Dendritic cell treated with granulocyte-macrophage colony-stimulating factor and Interleukin-4, amounts not matched to agents 40 ng/mL and 50 ng/mL, for 4 days (primary cell): ENCODE measurements around the gene NKAIN1.
"Not testable (repeated sequence)": the region's sequence is repeated elsewhere in the genome, so short reads cannot be mapped to it uniquely, and the experiment has no call there.

ENCODE experiments used
- H3K27ac Mint-ChIP-seq: one replicate; pipeline ENCODE4 v1.8.0; 2022; ENCODE audit warnings: mild to moderate bottlenecking, mixed read lengths
- H3K27me3 Mint-ChIP-seq: one replicate; pipeline ENCODE4 v1.8.0; 2022; ENCODE audit warnings: mild to moderate bottlenecking, mixed read lengths
- H3K36me3 Mint-ChIP-seq: one replicate; pipeline ENCODE4 v1.8.0; 2022; ENCODE audit warnings: low read depth, mixed read lengths
- H3K4me1 Mint-ChIP-seq: one replicate; pipeline ENCODE4 v1.8.0; 2022; ENCODE audit warnings: low read depth, mixed read lengths
- H3K4me3 Mint-ChIP-seq: one replicate; pipeline ENCODE4 v1.8.0; 2022; ENCODE audit warnings: mild to moderate bottlenecking, moderate library complexity, mixed read lengths
- H3K9me3 Mint-ChIP-seq: one replicate; pipeline ENCODE4 v1.8.0; 2022; ENCODE audit warnings: mixed read lengths
- intact Hi-C: fragments of 100-400 bp; cut with micrococcal nuclease; formaldehyde crosslinking; loops from one replicate; pipeline ENCODE4 v1.15.0; 2022

NKAIN1 gene

DNA sequence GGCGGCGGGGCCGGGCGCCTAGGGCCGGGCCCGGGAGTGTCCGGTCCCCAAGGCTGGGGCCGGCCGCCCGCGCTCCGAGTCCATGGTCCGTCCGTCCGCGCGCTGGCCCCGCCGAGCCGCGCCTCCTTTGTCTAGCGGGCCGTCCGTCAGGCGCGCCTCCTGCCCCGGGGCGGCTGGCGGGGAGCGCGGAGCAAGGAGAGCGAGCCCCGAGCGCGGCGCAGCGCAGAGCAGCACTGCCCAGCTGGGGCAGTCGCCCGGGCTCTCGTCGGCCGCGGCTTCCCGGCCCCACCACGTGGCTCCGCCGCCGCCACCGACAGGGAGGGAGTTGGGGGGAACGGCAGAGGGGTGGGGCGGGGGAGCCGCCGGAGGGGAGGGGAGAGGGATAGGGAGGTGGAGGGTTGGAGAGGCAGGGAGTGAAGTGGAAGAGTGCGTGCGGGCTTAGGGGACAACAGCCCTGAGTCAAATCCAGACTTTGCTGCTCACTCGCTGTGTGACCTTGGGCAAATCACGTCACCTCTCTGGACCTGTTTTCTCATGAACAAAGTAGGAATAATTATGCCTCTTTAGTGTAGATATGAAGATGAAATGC, at the start of gene NKAIN1:
TSS of gene NKAIN1 (minus strand) at position 235 of the 589 bp plus-strand sequence. CDS start 340 bp downstream, outside the sequence.
- H3K27ac Mint-ChIP-seq = no peak within 1 kb of the TSS
- intact Hi-C loops = no loop called here
- H3K27me3 Mint-ChIP-seq = peaks cover 70% of the 10 kb centered on the region
- H3K36me3 Mint-ChIP-seq = no peaks in the 10 kb centered on the region
- no peaks in the 10 kb centered on the region for H3K9me3 Mint-ChIP-seq
- H3K4me1 Mint-ChIP-seq = peaks cover 15% of the 10 kb centered on the region
- H3K4me3 Mint-ChIP-seq = peak within 1 kb of the TSS; percentile 56

DNA sequence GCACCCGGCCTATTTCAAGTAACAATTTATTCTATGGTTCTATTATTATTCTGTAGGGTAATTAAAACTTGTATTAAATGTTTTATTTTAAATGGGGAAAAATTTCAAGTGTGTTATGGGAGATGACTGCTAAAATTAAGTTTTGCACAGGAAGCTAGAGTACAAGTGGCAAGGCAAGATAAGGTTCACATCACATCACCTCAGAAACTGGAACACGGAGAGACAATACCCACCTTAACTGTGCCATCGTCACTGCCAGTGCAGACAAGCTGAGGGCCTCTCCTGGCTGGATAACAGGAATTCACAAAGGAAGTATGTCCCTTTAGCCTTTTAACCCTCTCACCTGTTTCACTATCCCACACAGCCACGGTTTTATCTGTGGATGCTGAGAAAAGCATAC, 49.3 kb upstream of the NKAIN1 start:
- peaks cover 95% of the 10 kb centered on the region for H3K36me3 Mint-ChIP-seq
- H3K27ac Mint-ChIP-seq = no peak overlapping the region
- no peaks in the 10 kb centered on the region for H3K27me3 Mint-ChIP-seq
- H3K9me3 Mint-ChIP-seq = no peaks in the 10 kb centered on the region
- H3K4me1 Mint-ChIP-seq = no peaks in the 10 kb centered on the region
- no peak overlapping the region for H3K4me3 Mint-ChIP-seq
- intact Hi-C loops = no loop called here

DNA sequence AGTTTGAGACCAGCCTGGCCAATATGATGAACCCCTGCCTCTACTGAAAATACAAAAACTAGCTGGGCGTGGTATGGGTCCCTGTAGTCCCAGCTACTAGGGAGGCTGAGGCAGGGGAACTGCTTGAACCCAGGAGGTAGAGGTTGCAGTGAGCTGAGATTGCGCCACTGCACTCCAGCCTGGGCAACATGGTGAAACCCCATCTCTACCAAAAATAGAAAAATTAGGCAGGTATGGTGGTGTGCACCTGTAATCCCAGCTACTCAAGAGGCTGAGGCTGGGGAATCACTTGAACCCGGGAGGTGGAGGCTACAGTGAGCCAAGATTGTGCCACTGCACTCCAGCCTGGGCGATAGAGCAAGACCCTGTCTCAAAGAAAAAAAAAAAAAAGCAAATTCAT, 48.1 kb upstream of the NKAIN1 start:
- H3K9me3 Mint-ChIP-seq, H3K4me1 Mint-ChIP-seq, H3K4me3 Mint-ChIP-seq, H3K27me3 Mint-ChIP-seq, intact Hi-C loops, H3K27ac Mint-ChIP-seq: not testable (repeated sequence)
- H3K36me3 Mint-ChIP-seq = peaks cover 98% of the 10 kb centered on the region

DNA sequence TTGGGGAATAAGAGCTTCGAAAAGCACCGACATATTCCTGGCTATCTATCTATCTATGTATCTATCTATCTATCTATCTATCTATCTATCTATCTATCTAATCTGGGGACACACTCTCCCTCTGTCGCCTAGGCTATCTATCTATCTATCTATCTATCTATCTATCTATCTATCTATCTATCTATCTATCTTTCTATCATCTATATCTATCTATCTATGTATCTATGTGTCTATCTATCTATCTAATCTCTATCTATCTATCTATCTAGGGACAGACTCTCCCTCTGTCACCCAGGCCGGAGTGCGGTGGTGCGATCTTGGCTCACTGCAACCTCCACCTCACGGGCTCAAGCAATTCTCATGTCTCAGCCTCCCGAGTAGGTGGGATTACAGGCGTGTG, 42.7 kb upstream of the NKAIN1 start:
- H3K36me3 Mint-ChIP-seq = peaks cover 98% of the 10 kb centered on the region
- intact Hi-C loops, H3K27ac Mint-ChIP-seq: not testable (repeated sequence)

DNA sequence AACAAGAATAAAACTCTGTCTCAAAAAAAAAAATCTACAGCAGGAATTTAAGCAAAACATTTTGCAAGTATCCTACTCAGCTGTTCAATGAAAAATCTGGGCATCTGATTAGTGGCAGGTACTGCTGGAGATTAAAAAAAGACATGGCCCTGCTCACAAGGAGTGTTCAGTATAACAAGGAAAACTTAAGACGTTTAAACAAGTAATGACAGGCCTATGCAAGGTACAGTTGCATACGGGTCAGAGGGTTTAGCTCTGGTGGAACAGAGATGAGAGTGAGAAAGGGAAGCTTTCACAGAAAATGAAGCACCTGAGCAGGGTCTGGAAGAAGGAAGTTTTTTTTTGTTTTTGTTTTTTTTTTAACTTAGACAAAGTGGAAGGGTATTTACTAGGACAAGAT, 33.9 kb upstream of the NKAIN1 start:
- H3K4me1 Mint-ChIP-seq = no peaks in the 10 kb centered on the region

More for the DNA sequence above, 42.7 kb upstream of the NKAIN1 start:
- not testable (repeated sequence) for H3K27me3 Mint-ChIP-seq, H3K4me3 Mint-ChIP-seq, H3K4me1 Mint-ChIP-seq, H3K9me3 Mint-ChIP-seq

DNA sequence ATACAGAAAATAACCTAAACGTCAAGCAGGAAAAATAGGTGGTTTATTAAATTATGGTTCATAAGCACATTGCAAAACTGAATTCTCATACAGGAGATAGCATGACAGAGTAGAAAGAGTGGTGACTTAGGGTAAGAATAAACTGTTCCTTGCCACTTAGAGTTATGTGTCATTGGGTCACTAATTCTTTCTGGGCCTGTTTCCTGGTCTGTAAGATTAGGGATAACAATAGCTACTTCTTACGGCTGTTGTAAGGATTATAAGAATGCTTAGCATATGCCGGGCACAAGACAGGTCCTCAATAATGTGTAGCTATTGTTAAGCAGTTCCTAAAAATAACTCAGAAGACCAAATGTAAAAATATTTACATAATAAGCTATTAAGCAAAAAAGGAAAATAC, 32.7 kb upstream of the NKAIN1 start:
- H3K27ac Mint-ChIP-seq = no peak overlapping the region
- peaks cover 77% of the 10 kb centered on the region for H3K36me3 Mint-ChIP-seq
- no peaks in the 10 kb centered on the region for H3K9me3 Mint-ChIP-seq
- no peaks in the 10 kb centered on the region for H3K27me3 Mint-ChIP-seq
- H3K4me3 Mint-ChIP-seq = no peak overlapping the region
- H3K4me1 Mint-ChIP-seq = no peaks in the 10 kb centered on the region
- intact Hi-C loops = no loop called here

More for the DNA sequence above, 33.9 kb upstream of the NKAIN1 start:
- no peak overlapping the region for H3K27ac Mint-ChIP-seq
- H3K4me3 Mint-ChIP-seq = no peak overlapping the region
- H3K36me3 Mint-ChIP-seq = peaks cover 77% of the 10 kb centered on the region
- no peaks in the 10 kb centered on the region for H3K27me3 Mint-ChIP-seq
- intact Hi-C loops = no loop called here
- H3K9me3 Mint-ChIP-seq = no peaks in the 10 kb centered on the region

DNA sequence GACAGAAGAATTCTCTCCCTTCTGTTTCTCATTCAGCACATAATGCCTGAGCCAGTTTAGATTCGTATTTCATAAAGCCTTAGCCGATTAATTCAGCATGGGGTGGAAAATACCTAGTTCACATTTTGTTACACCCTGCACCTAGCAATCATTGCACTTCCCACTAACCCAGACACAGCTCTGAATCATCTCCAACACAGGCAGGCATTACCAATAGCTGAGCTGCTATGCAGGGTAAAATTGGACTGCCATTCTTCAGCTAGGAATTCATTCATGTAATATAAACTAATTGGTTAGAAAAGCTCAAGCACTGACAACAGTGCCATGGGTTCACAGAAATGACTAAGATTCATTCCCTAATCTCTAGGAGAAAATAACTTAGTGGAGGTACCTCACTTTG, 26.9 kb upstream of the NKAIN1 start:
- no peak overlapping the region for H3K27ac Mint-ChIP-seq
- H3K4me3 Mint-ChIP-seq = no peak overlapping the region
- H3K4me1 Mint-ChIP-seq = no peaks in the 10 kb centered on the region
- H3K36me3 Mint-ChIP-seq = peaks cover 89% of the 10 kb centered on the region
- intact Hi-C loops = no loop called here
- no peaks in the 10 kb centered on the region for H3K27me3 Mint-ChIP-seq
- no peaks in the 10 kb centered on the region for H3K9me3 Mint-ChIP-seq

DNA sequence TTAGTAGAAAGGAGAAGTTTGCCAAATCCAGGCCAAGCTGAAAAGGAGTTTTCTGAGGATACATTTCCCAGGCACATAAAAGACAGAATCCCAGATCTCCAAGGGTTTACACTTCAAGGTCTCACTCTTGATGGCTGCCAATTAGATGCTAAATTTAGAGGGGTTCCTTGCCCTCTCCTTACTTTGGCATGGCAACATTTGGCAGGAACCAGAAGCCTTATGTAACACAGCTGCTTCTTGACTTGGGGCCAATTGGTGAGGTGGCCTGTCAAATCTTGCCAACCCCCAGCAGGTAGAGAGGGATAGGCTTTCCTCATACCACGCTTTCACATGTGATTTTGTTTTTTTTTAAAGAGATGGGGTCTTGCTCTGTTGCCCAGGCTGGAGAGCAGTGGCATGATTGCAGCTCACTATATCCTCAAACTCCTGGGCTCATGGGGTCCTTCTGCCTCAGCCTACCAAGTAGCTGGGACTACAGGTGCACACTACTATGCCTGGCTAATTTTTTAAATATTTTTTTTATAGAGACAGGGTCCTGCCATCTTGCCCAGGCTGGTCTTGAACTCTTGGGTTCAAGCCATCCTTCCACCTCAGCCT, 25.2 kb upstream of the NKAIN1 start:
- H3K9me3 Mint-ChIP-seq = no peaks in the 10 kb centered on the region
- no peak overlapping the region for H3K4me3 Mint-ChIP-seq
- no peaks in the 10 kb centered on the region for H3K27me3 Mint-ChIP-seq
- intact Hi-C loops = no loop called here
- no peaks in the 10 kb centered on the region for H3K4me1 Mint-ChIP-seq
- no peak overlapping the region for H3K27ac Mint-ChIP-seq
- peaks cover 94% of the 10 kb centered on the region for H3K36me3 Mint-ChIP-seq

DNA sequence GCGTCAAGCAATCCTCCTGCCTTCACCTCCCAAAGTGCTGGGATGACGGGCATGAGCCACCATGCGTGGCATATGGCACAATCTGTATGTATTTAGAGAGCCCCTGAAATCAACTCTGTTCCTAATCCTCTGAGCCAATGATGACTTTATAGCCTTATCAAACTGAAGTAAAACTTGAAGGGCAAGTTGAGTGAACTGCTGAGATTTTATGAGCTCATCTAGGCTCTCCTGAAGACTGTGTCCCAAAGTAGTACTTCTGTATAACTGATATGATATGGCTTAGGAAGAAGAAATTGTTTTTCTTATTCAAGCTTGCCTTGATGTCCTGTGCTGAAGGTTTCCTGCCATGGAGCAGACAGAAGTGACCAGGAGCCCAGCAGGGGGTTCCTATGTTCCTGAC, 23.7 kb upstream of the NKAIN1 start:
- no peaks in the 10 kb centered on the region for H3K4me1 Mint-ChIP-seq
- H3K27ac Mint-ChIP-seq = no peak overlapping the region
- intact Hi-C loops = no loop called here
- H3K4me3 Mint-ChIP-seq = no peak overlapping the region
- no peaks in the 10 kb centered on the region for H3K27me3 Mint-ChIP-seq
- peaks cover 99% of the 10 kb centered on the region for H3K36me3 Mint-ChIP-seq
- no peaks in the 10 kb centered on the region for H3K9me3 Mint-ChIP-seq

DNA sequence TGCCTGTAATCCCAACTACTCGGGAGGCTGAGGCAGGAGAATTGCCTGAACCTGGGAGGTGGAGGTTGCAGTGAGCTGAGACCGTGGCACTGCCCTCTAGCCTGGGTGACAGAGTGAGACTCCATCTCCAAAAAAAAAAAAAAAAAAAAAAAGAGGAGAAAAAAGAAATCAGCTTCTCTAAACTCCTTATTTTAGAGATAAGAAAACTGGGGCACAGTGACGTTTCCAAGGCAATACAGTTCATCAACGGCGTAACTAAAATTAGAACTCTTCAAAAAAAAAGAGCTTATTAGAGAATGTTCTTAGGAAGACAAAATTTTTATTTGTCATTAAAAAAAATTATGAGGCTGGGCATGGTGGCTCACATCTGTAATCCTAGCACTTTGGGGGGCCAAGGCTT, 22.7 kb upstream of the NKAIN1 start:
- H3K36me3 Mint-ChIP-seq = peaks cover 99% of the 10 kb centered on the region
- H3K4me3 Mint-ChIP-seq, H3K27ac Mint-ChIP-seq, intact Hi-C loops, H3K9me3 Mint-ChIP-seq, H3K27me3 Mint-ChIP-seq, H3K4me1 Mint-ChIP-seq: not testable (repeated sequence)

DNA sequence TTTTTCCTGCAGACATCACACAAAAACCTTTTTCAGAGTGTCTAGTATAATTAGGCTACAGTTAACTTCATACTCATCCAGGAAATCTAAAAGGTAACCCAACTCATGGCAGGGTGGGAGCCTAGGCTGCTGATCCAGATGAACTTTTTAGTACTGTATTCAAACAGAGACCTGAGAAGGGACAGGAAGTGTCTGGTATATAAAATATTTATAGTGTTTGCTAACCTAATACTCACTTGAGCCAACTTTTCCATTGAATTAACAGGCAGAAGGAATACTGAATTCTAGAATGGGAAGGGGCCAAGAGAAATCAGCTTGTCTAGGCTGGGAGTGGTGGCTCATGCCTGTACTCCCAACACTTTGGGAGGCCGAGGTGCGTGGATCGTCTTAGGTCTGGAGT, 22.2 kb upstream of the NKAIN1 start:
- H3K27ac Mint-ChIP-seq = no peak overlapping the region
- intact Hi-C loops = no loop called here
- H3K36me3 Mint-ChIP-seq = peaks cover 99% of the 10 kb centered on the region
- H3K9me3 Mint-ChIP-seq = no peaks in the 10 kb centered on the region
- no peaks in the 10 kb centered on the region for H3K27me3 Mint-ChIP-seq
- no peaks in the 10 kb centered on the region for H3K4me1 Mint-ChIP-seq
- H3K4me3 Mint-ChIP-seq = no peak overlapping the region

DNA sequence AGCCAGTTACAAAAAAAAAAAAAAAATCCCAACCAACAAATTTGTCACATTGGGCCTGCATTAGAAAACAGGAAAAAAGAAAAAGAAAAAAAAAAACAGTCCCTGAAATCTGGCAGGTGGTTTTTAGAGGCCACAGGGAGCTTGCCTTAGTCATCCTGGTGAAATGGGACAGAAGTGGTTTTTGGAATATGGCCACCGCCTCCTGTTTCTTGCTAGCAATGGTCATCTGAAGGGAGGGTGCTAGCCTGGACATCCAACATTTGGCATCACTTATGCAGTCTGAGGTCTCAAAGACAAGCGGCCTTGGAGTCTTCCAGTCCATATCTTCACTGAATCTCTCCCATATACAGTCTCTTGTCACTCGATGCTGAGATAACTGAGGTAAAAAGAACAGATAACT, 20.1 kb upstream of the NKAIN1 start:
- intact Hi-C loops = no loop called here
- Mint-ChIP-seq H3K36me3 (peaks cover 78% of the 10 kb centered on the region), H3K9me3 (no peaks in the 10 kb centered on the region), H3K4me1 (no peaks in the 10 kb centered on the region), H3K27ac (no peak overlapping the region), H3K27me3 (no peaks in the 10 kb centered on the region), H3K4me3 (no peak overlapping the region)

DNA sequence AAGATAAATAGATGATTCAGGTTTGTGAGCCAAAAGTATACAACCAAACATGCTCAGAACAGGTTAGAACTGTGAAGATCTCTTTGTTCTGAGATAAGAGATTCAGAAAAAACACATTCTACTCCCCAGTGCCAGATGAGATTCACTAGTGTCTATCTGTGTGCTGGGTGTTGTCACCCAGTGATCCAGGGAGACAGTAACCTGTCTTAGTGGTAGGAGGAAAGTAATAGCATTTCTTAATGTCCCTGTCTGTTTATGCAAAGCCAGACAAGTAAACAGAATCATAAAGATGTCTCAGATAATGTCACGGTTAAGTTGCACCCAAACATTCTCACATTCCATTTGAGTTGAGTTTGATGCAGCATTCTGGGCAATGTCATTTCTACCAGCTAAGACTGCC, 18.9 kb upstream of the NKAIN1 start:
- no peaks in the 10 kb centered on the region for H3K4me1 Mint-ChIP-seq
- peaks cover 67% of the 10 kb centered on the region for H3K36me3 Mint-ChIP-seq
- no peak overlapping the region for H3K27ac Mint-ChIP-seq
- intact Hi-C loops = no loop called here
- no peaks in the 10 kb centered on the region for H3K9me3 Mint-ChIP-seq
- no peaks in the 10 kb centered on the region for H3K27me3 Mint-ChIP-seq
- H3K4me3 Mint-ChIP-seq = no peak overlapping the region

DNA sequence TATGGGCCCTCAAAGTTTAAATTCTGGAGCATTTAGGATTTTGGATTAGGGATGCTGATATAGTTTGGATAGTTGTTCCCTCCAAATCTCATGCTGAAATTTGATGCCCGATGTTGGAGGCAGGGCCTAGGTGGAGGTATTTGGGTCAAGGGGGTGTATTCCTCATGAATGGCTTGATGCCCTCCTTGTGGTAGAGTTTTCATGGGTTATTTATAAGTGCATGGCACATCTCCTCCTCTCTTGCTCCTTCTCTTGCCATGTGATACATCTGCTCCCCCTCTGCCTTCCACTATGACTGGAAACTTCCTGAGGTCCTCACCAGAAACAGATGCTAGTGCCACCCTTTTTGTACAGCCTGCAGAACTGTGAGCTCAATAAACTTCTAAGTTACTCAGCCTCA, 17.5 kb upstream of the NKAIN1 start:
- Mint-ChIP-seq H3K4me1 (no peaks in the 10 kb centered on the region), H3K27me3 (no peaks in the 10 kb centered on the region), H3K4me3 (no peak overlapping the region), H3K36me3 (peaks cover 54% of the 10 kb centered on the region), H3K27ac (no peak overlapping the region), H3K9me3 (no peaks in the 10 kb centered on the region)
- intact Hi-C loops = no loop called here

DNA sequence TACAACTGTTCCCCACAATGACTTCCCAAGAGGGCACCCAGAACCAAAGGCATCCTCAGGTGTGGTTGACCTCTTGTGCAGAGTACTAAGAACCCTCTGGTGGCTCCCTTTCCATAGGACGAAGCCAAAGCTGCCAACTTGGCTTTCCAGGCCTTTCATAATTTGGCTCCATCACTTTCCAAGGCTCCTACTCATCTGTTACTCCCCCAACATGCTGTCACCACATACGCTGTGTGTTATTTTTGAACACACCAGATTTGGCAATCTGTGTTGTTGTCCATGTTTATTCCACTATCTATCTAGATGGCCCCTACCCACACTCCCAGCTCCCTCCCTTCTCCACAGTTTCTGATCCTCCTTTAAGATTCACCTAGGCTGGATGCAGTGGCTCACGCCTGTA, 10.2 kb upstream of the NKAIN1 start:
- H3K4me3 Mint-ChIP-seq = no peak overlapping the region
- no peaks in the 10 kb centered on the region for H3K9me3 Mint-ChIP-seq
- H3K4me1 Mint-ChIP-seq = peaks cover 13% of the 10 kb centered on the region
- intact Hi-C loops = no loop called here
- H3K27me3 Mint-ChIP-seq = no peaks in the 10 kb centered on the region
- no peaks in the 10 kb centered on the region for H3K36me3 Mint-ChIP-seq
- H3K27ac Mint-ChIP-seq = no peak overlapping the region
